SK-N-SH treated with all-trans-retinoic acid at 6 μM for 48 hours (cell line): Measurements from ENCODE around the gene PDCD2L.

Experiments
- ARNTL ChIP-seq: fragments of 450-650 bp; formaldehyde crosslinking; IDR thresholded peaks from 2 replicates; pipeline ENCODE4 v1.5.0; 2020; ENCODE audit warnings: low read depth, mild to moderate bottlenecking, moderate library complexity, borderline replicate concordance
- ESRRG ChIP-seq: fragments of 250-450 bp; sonication (Bioruptor Pico); IDR thresholded peaks from 2 replicates; pipeline ENCODE4 v1.6.1; 2021; ENCODE audit warnings: mild to moderate bottlenecking
- OSR1 ChIP-seq: fragments of 250-450 bp; sonication (Bioruptor Pico); IDR thresholded peaks from 2 replicates; pipeline ENCODE4 v1.8.0; 2022; ENCODE audit warnings: moderate library complexity, mild to moderate bottlenecking, inconsistent platforms
- PATZ1 ChIP-seq: fragments of 250-450 bp; sonication (Bioruptor Pico); IDR thresholded peaks from 2 replicates; pipeline ENCODE4 v1.8.0; 2020; ENCODE audit warnings: mild to moderate bottlenecking, moderate library complexity, borderline replicate concordance
- PPARA ChIP-seq: fragments of 250-450 bp; sonication (Bioruptor Pico); IDR thresholded peaks from 2 replicates; pipeline ENCODE4 v1.5.0; 2020; ENCODE audit warnings: mild to moderate bottlenecking, borderline replicate concordance
- TCF4 ChIP-seq: fragments of 250-450 bp; sonication (Bioruptor Pico); IDR thresholded peaks from 2 replicates; pipeline ENCODE4 v1.8.0; 2021; ENCODE audit warnings: mild to moderate bottlenecking, moderate library complexity, borderline replicate concordance
- TOX ChIP-seq: fragments of 250-450 bp; sonication (Bioruptor Pico); IDR thresholded peaks from 2 replicates; pipeline ENCODE4 v1.8.0; 2021; ENCODE audit warnings: mild to moderate bottlenecking, moderate library complexity, borderline replicate concordance
- ZC3H10 ChIP-seq: fragments of 250-450 bp; sonication (Bioruptor Pico); IDR thresholded peaks from 2 replicates; pipeline ENCODE4 v1.5.1; 2021; ENCODE audit warnings: mild to moderate bottlenecking, moderate library complexity
- ZFP3 ChIP-seq: fragments of 250-450 bp; sonication (Bioruptor Pico); IDR thresholded peaks from 2 replicates; pipeline ENCODE4 v1.5.0; 2020; ENCODE audit warnings: mild to moderate bottlenecking, moderate library complexity
- ZFP30 ChIP-seq: fragments of 450-650 bp; formaldehyde crosslinking; IDR thresholded peaks from 2 replicates; pipeline ENCODE4 v1.5.0; 2022; ENCODE audit warnings: mild to moderate bottlenecking, moderate library complexity
- ZNF70 ChIP-seq: fragments of 450-650 bp; formaldehyde crosslinking; IDR thresholded peaks from 2 replicates; pipeline ENCODE4 v1.5.0; 2020; ENCODE audit warnings: mild to moderate bottlenecking, moderate library complexity
- ZNF8 ChIP-seq: fragments of 450-650 bp; formaldehyde crosslinking; IDR thresholded peaks from 2 replicates; pipeline ENCODE4 v1.5.0; 2020; ENCODE audit warnings: mild to moderate bottlenecking, moderate library complexity
- TF ChIP-seq, protein P1 (sequence below): fragments of 250-450 bp; sonication (Bioruptor Pico); IDR thresholded peaks from 2 replicates; pipeline ENCODE4 v1.8.0; 2021; ENCODE audit warnings: low read depth, mild to moderate bottlenecking, moderate library complexity, borderline replicate concordance
- TF ChIP-seq, protein P2 (sequence below): fragments of 250-450 bp; sonication (Bioruptor Pico); IDR thresholded peaks from 2 replicates; pipeline ENCODE4 v1.5.1; 2020; ENCODE audit warnings: low read depth, mild to moderate bottlenecking, moderate library complexity

GRCh38 chr19:34365463-34366401, 38.5 kb upstream of the PDCD2L start:
- TF ChIP-seq OSR1 (CRISPR knock-in tag) (no peak), ARNTL (CRISPR knock-in tag) (no peak), TCF4 (CRISPR knock-in tag) (no peak), ZC3H10 (CRISPR knock-in tag) (no peak), ZFP3 (CRISPR knock-in tag) (no peak), TOX (CRISPR knock-in tag) (no peak), PATZ1 (no peak), ESRRG (CRISPR knock-in tag) (no peak), ZFP30 (CRISPR knock-in tag) (no peak), PPARA (CRISPR knock-in tag) (no peak), ZNF70 (CRISPR knock-in tag) (no peak), ZNF8 (CRISPR knock-in tag) (no peak)
- TF ChIP-seq, protein P1, sequence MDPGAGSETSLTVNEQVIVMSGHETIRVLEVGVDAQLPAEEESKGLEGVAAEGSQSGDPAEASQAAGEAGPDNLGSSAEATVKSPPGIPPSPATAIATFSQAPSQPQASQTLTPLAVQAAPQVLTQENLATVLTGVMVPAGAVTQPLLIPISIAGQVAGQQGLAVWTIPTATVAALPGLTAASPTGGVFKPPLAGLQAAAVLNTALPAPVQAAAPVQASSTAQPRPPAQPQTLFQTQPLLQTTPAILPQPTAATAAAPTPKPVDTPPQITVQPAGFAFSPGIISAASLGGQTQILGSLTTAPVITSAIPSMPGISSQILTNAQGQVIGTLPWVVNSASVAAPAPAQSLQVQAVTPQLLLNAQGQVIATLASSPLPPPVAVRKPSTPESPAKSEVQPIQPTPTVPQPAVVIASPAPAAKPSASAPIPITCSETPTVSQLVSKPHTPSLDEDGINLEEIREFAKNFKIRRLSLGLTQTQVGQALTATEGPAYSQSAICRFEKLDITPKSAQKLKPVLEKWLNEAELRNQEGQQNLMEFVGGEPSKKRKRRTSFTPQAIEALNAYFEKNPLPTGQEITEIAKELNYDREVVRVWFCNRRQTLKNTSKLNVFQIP (CRISPR knock-in tag): no peak
- TF ChIP-seq, protein P2, sequence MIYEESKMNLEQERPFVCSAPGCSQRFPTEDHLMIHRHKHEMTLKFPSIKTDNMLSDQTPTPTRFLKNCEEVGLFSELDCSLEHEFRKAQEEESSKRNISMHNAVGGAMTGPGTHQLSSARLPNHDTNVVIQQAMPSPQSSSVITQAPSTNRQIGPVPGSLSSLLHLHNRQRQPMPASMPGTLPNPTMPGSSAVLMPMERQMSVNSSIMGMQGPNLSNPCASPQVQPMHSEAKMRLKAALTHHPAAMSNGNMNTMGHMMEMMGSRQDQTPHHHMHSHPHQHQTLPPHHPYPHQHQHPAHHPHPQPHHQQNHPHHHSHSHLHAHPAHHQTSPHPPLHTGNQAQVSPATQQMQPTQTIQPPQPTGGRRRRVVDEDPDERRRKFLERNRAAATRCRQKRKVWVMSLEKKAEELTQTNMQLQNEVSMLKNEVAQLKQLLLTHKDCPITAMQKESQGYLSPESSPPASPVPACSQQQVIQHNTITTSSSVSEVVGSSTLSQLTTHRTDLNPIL (CRISPR knock-in tag): no peak
